ENCODE results near the gene ATE1. TPM values are rescaled to one million over a fixed set of nuclear protein-coding genes. Genes with fewer than 3 reads are reported as not detected.

ATE1 gene
- total and polyA plus RNA-seq, 10 of the 15 experiments (the other 5 are each of a cell fraction or from before 2014, with no cell fraction given) = 4.3 to 22.7 (median 15.9) TPM

DNA sequence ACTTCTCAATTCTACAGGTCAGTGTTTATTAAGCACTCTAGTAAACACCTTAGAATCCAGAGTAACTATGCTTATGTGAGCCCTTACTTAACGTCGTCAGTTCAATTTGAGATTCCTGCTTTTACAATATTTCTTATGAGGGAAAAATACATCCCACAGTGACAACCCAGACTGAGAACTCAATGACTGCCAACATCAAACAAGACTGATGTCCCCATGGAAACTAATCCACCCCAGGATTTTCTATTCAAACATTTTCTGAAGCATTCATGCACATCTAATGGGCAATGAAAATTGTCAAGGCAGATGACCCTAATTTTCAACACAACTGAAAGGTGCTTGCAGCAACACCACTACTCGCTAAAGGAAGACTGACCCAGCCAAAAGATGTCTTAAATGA is 67.0 kb downstream of the ATE1 start:
- WGBS (ENCODE audit: insufficient coverage, insufficient replicate concordance, low lambda C conversion rate, missing lambda C conversion rate) = 98% methylated on average over 3 of the region's 3 CpGs
- H2AFZ ChIP-seq (ENCODE audit: control insufficient read depth, low read depth, low read length) = no peak overlapping the region
- POLR2A ChIA-PET = no interaction called here
- DNase-seq (ENCODE audit: low read depth, low spot score) (no peak), FAIRE-seq (no peak), ATAC-seq (no peak)
- no peaks in the 10 kb centered on the region for H3K27me3 ChIP-seq (replicated peaks in 1 of 2; ENCODE audit: control insufficient read depth in 2 of 2, insufficient read depth in 2 of 2, low read length in 1 of 2)
- H3K36me3 ChIP-seq (ENCODE audit: control insufficient read depth in 2 of 2, insufficient read depth in 2 of 2, low read length in 1 of 2) = no peaks in the 10 kb centered on the region; a peak in 1 of 4 replicates
- H3K9me3 ChIP-seq (replicated peaks; ENCODE audit: control insufficient read depth, insufficient read depth, low read length) = no peaks in the 10 kb centered on the region; the same call in 2 of the 3 replicates
- RAD21 ChIA-PET (ENCODE audit: unreplicated experiment) = no interaction called here
- CTCF ChIA-PET = no interaction called here
- no peak for TF ChIP-seq BRCA1 (IDR thresholded peaks at IDR 0.05; ENCODE audit: low read depth, low read length)
- TF ChIP-seq, protein P1, sequence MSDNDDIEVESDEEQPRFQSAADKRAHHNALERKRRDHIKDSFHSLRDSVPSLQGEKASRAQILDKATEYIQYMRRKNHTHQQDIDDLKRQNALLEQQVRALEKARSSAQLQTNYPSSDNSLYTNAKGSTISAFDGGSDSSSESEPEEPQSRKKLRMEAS (IDR thresholded peaks at IDR 0.05; ENCODE audit: low read depth, low read length) = no peak
- no peak for TF ChIP-seq CBX5 (IDR thresholded peaks at IDR 0.05; ENCODE audit: low read depth)
- no peak for TF ChIP-seq BACH1 (IDR thresholded peaks at IDR 0.05; ENCODE audit: borderline replicate concordance)
- TF ChIP-seq, protein P2, sequence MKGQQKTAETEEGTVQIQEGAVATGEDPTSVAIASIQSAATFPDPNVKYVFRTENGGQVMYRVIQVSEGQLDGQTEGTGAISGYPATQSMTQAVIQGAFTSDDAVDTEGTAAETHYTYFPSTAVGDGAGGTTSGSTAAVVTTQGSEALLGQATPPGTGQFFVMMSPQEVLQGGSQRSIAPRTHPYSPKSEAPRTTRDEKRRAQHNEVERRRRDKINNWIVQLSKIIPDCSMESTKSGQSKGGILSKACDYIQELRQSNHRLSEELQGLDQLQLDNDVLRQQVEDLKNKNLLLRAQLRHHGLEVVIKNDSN (IDR thresholded peaks at IDR 0.05; ENCODE audit: borderline replicate concordance, extremely low read length, insufficient read depth, low read depth, low read length) = no peak
- no peak for TF ChIP-seq SRF (IDR thresholded peaks at IDR 0.05; ENCODE audit: low read depth in 2 of 2, low read length in 2 of 2)
- TF ChIP-seq TCF12 (IDR thresholded peaks at IDR 0.05; ENCODE audit: low read depth, low read length) = no peak
- no peak for TF ChIP-seq IKZF1 (conservative IDR thresholded peaks at IDR 0.05)
- no peak for TF ChIP-seq SREBF1 (IDR thresholded peaks at IDR 0.05; ENCODE audit: low read length)
- no peak for TF ChIP-seq NR2C2 (IDR thresholded peaks at IDR 0.05; ENCODE audit: borderline replicate concordance, control insufficient read depth, insufficient read length, low read depth)
- no peak for TF ChIP-seq RBBP5 (conservative IDR thresholded peaks at IDR 0.05)
- TF ChIP-seq, protein P3, sequence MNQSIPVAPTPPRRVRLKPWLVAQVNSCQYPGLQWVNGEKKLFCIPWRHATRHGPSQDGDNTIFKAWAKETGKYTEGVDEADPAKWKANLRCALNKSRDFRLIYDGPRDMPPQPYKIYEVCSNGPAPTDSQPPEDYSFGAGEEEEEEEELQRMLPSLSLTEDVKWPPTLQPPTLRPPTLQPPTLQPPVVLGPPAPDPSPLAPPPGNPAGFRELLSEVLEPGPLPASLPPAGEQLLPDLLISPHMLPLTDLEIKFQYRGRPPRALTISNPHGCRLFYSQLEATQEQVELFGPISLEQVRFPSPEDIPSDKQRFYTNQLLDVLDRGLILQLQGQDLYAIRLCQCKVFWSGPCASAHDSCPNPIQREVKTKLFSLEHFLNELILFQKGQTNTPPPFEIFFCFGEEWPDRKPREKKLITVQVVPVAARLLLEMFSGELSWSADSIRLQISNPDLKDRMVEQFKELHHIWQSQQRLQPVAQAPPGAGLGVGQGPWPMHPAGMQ (IDR thresholded peaks at IDR 0.05; ENCODE audit: borderline replicate concordance) = no peak
- TF ChIP-seq HDGF (IDR thresholded peaks at IDR 0.05) = no peak
- no peak for TF ChIP-seq PML (IDR thresholded peaks at IDR 0.05; ENCODE audit: low read length)
- TF ChIP-seq, protein P4, sequence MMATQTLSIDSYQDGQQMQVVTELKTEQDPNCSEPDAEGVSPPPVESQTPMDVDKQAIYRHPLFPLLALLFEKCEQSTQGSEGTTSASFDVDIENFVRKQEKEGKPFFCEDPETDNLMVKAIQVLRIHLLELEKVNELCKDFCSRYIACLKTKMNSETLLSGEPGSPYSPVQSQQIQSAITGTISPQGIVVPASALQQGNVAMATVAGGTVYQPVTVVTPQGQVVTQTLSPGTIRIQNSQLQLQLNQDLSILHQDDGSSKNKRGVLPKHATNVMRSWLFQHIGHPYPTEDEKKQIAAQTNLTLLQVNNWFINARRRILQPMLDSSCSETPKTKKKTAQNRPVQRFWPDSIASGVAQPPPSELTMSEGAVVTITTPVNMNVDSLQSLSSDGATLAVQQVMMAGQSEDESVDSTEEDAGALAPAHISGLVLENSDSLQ (IDR thresholded peaks at IDR 0.05) = no peak
- TF ChIP-seq SMARCA5 (IDR thresholded peaks at IDR 0.05) = no peak
- TF ChIP-seq, protein P5, sequence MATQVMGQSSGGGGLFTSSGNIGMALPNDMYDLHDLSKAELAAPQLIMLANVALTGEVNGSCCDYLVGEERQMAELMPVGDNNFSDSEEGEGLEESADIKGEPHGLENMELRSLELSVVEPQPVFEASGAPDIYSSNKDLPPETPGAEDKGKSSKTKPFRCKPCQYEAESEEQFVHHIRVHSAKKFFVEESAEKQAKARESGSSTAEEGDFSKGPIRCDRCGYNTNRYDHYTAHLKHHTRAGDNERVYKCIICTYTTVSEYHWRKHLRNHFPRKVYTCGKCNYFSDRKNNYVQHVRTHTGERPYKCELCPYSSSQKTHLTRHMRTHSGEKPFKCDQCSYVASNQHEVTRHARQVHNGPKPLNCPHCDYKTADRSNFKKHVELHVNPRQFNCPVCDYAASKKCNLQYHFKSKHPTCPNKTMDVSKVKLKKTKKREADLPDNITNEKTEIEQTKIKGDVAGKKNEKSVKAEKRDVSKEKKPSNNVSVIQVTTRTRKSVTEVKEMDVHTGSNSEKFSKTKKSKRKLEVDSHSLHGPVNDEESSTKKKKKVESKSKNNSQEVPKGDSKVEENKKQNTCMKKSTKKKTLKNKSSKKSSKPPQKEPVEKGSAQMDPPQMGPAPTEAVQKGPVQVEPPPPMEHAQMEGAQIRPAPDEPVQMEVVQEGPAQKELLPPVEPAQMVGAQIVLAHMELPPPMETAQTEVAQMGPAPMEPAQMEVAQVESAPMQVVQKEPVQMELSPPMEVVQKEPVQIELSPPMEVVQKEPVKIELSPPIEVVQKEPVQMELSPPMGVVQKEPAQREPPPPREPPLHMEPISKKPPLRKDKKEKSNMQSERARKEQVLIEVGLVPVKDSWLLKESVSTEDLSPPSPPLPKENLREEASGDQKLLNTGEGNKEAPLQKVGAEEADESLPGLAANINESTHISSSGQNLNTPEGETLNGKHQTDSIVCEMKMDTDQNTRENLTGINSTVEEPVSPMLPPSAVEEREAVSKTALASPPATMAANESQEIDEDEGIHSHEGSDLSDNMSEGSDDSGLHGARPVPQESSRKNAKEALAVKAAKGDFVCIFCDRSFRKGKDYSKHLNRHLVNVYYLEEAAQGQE (IDR thresholded peaks at IDR 0.05; ENCODE audit: low read depth, low read length) = no peak
- no peaks in the 10 kb centered on the region for H3K79me2 ChIP-seq (ENCODE audit: control insufficient read depth, insufficient read depth, low read length)
- SMC1A ChIA-PET (ENCODE audit: uncharacterized antibody, unreplicated experiment) = no interaction called here
- BruUV-seq (replicated peaks) = no TSS peak
- no peaks in the 10 kb centered on the region for H4K20me1 ChIP-seq (ENCODE audit: control insufficient read depth, insufficient read depth)
- H3K4me2 ChIP-seq (ENCODE audit: control insufficient read depth, insufficient read depth) = no peak overlapping the region
- in situ Hi-C loops (cut with MboI) (no loop called here), intact Hi-C loops (cut with micrococcal nuclease; ENCODE audit: unreplicated experiment) (no loop called here)
- no peak overlapping the region for H3K4me3 ChIP-seq
- no peak overlapping the region for H3K9ac ChIP-seq (ENCODE audit: control insufficient read depth, insufficient read depth, low read length)
- no peak overlapping the region for H3K27ac ChIP-seq (ENCODE audit: control insufficient read depth, insufficient read depth)
- no peaks in the 10 kb centered on the region for H3K4me1 ChIP-seq (ENCODE audit: control insufficient read depth, insufficient read depth, low read length)

All from GM12878 (cell line).